Measurements from ENCODE around the gene ACTR5. TPM values are rescaled to one million over a fixed set of nuclear protein-coding genes. Genes with fewer than 3 reads are reported as not detected.
"Not testable (repeated sequence)": the region's sequence is repeated elsewhere in the genome, so short reads cannot be mapped to it uniquely, and the experiment has no call there.

Gene ACTR5
- total RNA-seq, 1 experiment from 2014 or later = 14.1 TPM

DNA sequence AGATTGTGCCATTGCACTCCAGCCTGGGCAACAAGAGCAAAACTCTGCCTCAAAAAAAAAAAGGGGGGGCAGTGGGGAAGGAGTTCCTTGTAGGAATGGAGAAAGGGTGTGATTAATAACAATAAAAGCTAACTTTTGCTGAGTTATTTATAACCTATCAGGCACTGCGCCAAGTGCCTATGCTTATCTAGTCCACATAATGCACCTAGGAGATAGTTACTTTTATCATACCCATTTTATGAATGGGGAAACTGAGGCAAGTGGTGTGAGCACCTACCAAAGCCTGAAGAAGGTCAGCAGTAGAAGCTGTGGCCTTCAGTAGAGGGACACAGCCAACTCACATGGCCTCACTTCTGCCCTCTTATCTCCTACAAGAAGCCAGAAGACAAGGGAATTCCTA lies 43.7 kb downstream of the ACTR5 start:
- Histone ChIP-seq H2AFZ (ENCODE audit: low read length) (no peak overlapping the region), H3K27me3 (ENCODE audit: insufficient read depth, low read length) (no peaks in the 10 kb centered on the region), H2BK120ac (ENCODE audit: low read depth, low read length, poor library complexity, severe bottlenecking) (no peak overlapping the region), H3T11ph (ENCODE audit: low read length) (no peak overlapping the region), H3K79me1 (ENCODE audit: insufficient read depth, low read depth, low read length, poor library complexity, severe bottlenecking) (no peaks in the 10 kb centered on the region), H3K79me2 (ENCODE audit: insufficient read depth, low read length) (no peaks in the 10 kb centered on the region), H3K18ac (ENCODE audit: insufficient read length, low read depth, low read length) (no peak overlapping the region), H3K9me3 (ENCODE audit: control insufficient read depth, low read depth, low read length) (no peaks in the 10 kb centered on the region), H3K27ac (ENCODE audit: insufficient read length, low read depth, low read length) (no peak overlapping the region), H3K4ac (ENCODE audit: low read depth, low read length) (no peak overlapping the region), H3K9ac (ENCODE audit: extremely low read depth, insufficient read length, low read length) (no peak overlapping the region), H3K23me2 (ENCODE audit: insufficient read length, low read depth, low read length, poor library complexity, severe bottlenecking) (no peaks in the 10 kb centered on the region), H3K14ac (ENCODE audit: insufficient read depth, low read length) (no peak overlapping the region), H2BK5ac (ENCODE audit: insufficient read length, low read length) (no peak overlapping the region), H2BK12ac (ENCODE audit: insufficient read length, low read depth, low read length) (no peak overlapping the region), H3K4me1 (ENCODE audit: insufficient read depth, low read length) (no peaks in the 10 kb centered on the region), H3K4me2 (ENCODE audit: insufficient read depth, insufficient read length, low read length) (no peak overlapping the region), H4K8ac (replicated peaks; ENCODE audit: insufficient read length, low read depth, low read length) (no peak overlapping the region), H2BK20ac (ENCODE audit: low read depth, low read length, poor library complexity, severe bottlenecking) (no peak overlapping the region), H4K20me1 (ENCODE audit: control insufficient read depth, insufficient read depth, insufficient read length) (no peaks in the 10 kb centered on the region), H4K5ac (ENCODE audit: insufficient read length, low read depth, low read length) (no peak overlapping the region), H4K91ac (ENCODE audit: insufficient read length, low read depth, low read length) (no peak overlapping the region), H3K56ac (ENCODE audit: insufficient read length, low read depth, low read length) (no peak overlapping the region), H2AK5ac (ENCODE audit: insufficient read length, low read length) (no peak overlapping the region), H3K23ac (ENCODE audit: insufficient read length, low read depth, low read length) (no peak overlapping the region), H2BK15ac (ENCODE audit: low read depth, low read length) (no peak overlapping the region)
- Mint-ChIP-seq H3K27ac (no peak overlapping the region), H3K4me3 (no peak overlapping the region), H3K27me3 (ENCODE audit: low read depth) (no peaks in the 10 kb centered on the region), H3K36me3 (ENCODE audit: insufficient read depth in 1 of 3, low read depth in 3 of 3) (no peaks in the 10 kb centered on the region), H3K9me3 (no peaks in the 10 kb centered on the region; a peak in 1 of 5 replicates), H3K4me1 (no peaks in the 10 kb centered on the region)
- WGBS (ENCODE audit: extremely low coverage, insufficient read length, low lambda C conversion rate) = no CpG with 5 or more reads among the region's 1 CpG
- TF ChIP-seq, protein P1, sequence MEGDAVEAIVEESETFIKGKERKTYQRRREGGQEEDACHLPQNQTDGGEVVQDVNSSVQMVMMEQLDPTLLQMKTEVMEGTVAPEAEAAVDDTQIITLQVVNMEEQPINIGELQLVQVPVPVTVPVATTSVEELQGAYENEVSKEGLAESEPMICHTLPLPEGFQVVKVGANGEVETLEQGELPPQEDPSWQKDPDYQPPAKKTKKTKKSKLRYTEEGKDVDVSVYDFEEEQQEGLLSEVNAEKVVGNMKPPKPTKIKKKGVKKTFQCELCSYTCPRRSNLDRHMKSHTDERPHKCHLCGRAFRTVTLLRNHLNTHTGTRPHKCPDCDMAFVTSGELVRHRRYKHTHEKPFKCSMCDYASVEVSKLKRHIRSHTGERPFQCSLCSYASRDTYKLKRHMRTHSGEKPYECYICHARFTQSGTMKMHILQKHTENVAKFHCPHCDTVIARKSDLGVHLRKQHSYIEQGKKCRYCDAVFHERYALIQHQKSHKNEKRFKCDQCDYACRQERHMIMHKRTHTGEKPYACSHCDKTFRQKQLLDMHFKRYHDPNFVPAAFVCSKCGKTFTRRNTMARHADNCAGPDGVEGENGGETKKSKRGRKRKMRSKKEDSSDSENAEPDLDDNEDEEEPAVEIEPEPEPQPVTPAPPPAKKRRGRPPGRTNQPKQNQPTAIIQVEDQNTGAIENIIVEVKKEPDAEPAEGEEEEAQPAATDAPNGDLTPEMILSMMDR (conservative IDR thresholded peaks at IDR 0.05) = no peak
- DNase-seq = no peak

DNA sequence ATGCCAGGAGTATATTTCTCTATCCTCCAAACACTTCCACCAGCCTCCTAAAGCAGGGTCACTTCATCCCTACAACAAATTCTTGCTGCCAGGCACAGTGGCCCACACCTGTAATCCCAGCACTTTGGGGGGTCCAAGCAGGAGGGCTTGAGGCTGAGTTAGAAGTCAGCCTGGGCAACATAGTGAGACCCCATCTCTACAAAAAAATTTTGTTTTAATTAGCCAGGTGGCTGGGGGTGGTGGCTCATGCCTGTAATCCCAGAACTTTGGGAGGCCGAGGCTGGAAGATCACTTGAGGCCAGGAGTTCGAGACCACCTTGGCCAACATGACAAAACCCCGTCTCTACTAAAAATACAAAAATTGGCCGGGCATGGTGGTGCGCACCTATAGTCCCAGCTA lies 45.8 kb downstream of the ACTR5 start:
- not testable (repeated sequence) for H3K79me1 ChIP-seq (ENCODE audit: insufficient read depth, low read depth, low read length, poor library complexity, severe bottlenecking); H3T11ph ChIP-seq (ENCODE audit: low read length); H3K9me3 ChIP-seq (ENCODE audit: control insufficient read depth, low read depth, low read length); H3K4ac ChIP-seq (ENCODE audit: low read depth, low read length); H4K5ac ChIP-seq (ENCODE audit: insufficient read length, low read depth, low read length); H2AK5ac ChIP-seq (ENCODE audit: insufficient read length, low read length); H3K23me2 ChIP-seq (ENCODE audit: insufficient read length, low read depth, low read length, poor library complexity, severe bottlenecking); H3K9me3 Mint-ChIP-seq; H3K27ac ChIP-seq (ENCODE audit: insufficient read length, low read depth, low read length); H3K79me2 ChIP-seq (ENCODE audit: insufficient read depth, low read length); H2BK12ac ChIP-seq (ENCODE audit: insufficient read length, low read depth, low read length); H3K4me2 ChIP-seq (ENCODE audit: insufficient read depth, insufficient read length, low read length); H3K27me3 Mint-ChIP-seq (ENCODE audit: low read depth); H3K4me1 Mint-ChIP-seq; H3K27ac Mint-ChIP-seq; H2BK15ac ChIP-seq (ENCODE audit: low read depth, low read length); H3K36me3 Mint-ChIP-seq (ENCODE audit: insufficient read depth in 1 of 3, low read depth in 3 of 3); H3K27me3 ChIP-seq (ENCODE audit: insufficient read depth, low read length); H4K20me1 ChIP-seq (ENCODE audit: control insufficient read depth, insufficient read depth, insufficient read length); H2AFZ ChIP-seq (ENCODE audit: low read length); H3K18ac ChIP-seq (ENCODE audit: insufficient read length, low read depth, low read length); H2BK5ac ChIP-seq (ENCODE audit: insufficient read length, low read length); H3K14ac ChIP-seq (ENCODE audit: insufficient read depth, low read length); H3K56ac ChIP-seq (ENCODE audit: insufficient read length, low read depth, low read length); DNase-seq; H4K91ac ChIP-seq (ENCODE audit: insufficient read length, low read depth, low read length); H2BK20ac ChIP-seq (ENCODE audit: low read depth, low read length, poor library complexity, severe bottlenecking); H4K8ac ChIP-seq (replicated peaks; ENCODE audit: insufficient read length, low read depth, low read length); H3K23ac ChIP-seq (ENCODE audit: insufficient read length, low read depth, low read length); H2BK120ac ChIP-seq (ENCODE audit: low read depth, low read length, poor library complexity, severe bottlenecking); H3K4me1 ChIP-seq (ENCODE audit: insufficient read depth, low read length); H3K9ac ChIP-seq (ENCODE audit: extremely low read depth, insufficient read length, low read length); H3K4me3 Mint-ChIP-seq
- no CpG with 5 or more reads among the region's 5 CpGs for WGBS (ENCODE audit: extremely low coverage, insufficient read length, low lambda C conversion rate)

Data from H9 (cell line).